Endothelial cell of umbilical vein (primary cell): ENCODE results near the gene APELA.

Experiments used
- EZH2 ChIP-seq: IDR thresholded peaks from 2 replicates; pipeline ENCODE4 v1.6.1; 2012; ENCODE audit warnings: borderline replicate concordance, low read depth, mild to moderate bottlenecking, moderate library complexity, low read length, inconsistent platforms; ENCODE audit not compliant: severe bottlenecking
- FOS ChIP-seq: IDR thresholded peaks from 2 replicates; pipeline ENCODE4 v1.6.1; 2011; ENCODE audit warnings: mild to moderate bottlenecking, low read length, moderate library complexity, borderline replicate concordance; ENCODE audit not compliant: insufficient read depth
- GATA2 ChIP-seq: IDR thresholded peaks from 2 replicates; pipeline ENCODE4 v1.7.0; 2011; ENCODE audit warnings: low read depth, mild to moderate bottlenecking, moderate library complexity, mixed read lengths, low read length; ENCODE audit not compliant: insufficient read length, insufficient read depth
- JUN ChIP-seq: IDR thresholded peaks from 2 replicates; pipeline ENCODE4 v1.6.1; 2011; ENCODE audit warnings: borderline replicate concordance, low read depth; ENCODE audit not compliant: insufficient read length, insufficient read depth
- MAX ChIP-seq: IDR thresholded peaks from 2 replicates; pipeline ENCODE4 v1.6.1; 2011; ENCODE audit not compliant: insufficient read depth, insufficient read length
- MYC ChIP-seq: IDR thresholded peaks from one replicate; pipeline ENCODE4 v1.6.1; 2011; ENCODE audit warnings: mild to moderate bottlenecking, low read depth, low read length
- POLR2A ChIP-seq: IDR thresholded peaks from 2 replicates; pipeline ENCODE4 v1.6.1; 2012; ENCODE audit warnings: low read depth, mild to moderate bottlenecking, control low read depth, low read length
- POLR2AphosphoS5 ChIP-seq: IDR thresholded peaks from 2 replicates; pipeline ENCODE4 v1.6.1; 2012; ENCODE audit warnings: low read depth, mild to moderate bottlenecking, control low read depth, low read length, moderate library complexity; ENCODE audit not compliant: insufficient read depth
- TF ChIP-seq, protein P1 (sequence below), 2 donors: IDR thresholded peaks; 1 replicate in 1 of 2; 2 replicates in 1 of 2; pipeline ENCODE4 v1.5.1; 2011; ENCODE audit warnings: low read length in 2 of 2, mild to moderate bottlenecking in 2 of 2, moderate library complexity in 2 of 2, control low read depth in 1 of 2, inconsistent platforms in 1 of 2, low read depth in 1 of 2; ENCODE audit not compliant: insufficient read depth in 1 of 2; ENCODE audit errors: extremely low read depth in 1 of 2

GRCh38 chr4:164892018-164892417 lies 15.0 kb downstream of the APELA start:
- TF ChIP-seq EZH2 = no peak
- TF ChIP-seq, protein P1, sequence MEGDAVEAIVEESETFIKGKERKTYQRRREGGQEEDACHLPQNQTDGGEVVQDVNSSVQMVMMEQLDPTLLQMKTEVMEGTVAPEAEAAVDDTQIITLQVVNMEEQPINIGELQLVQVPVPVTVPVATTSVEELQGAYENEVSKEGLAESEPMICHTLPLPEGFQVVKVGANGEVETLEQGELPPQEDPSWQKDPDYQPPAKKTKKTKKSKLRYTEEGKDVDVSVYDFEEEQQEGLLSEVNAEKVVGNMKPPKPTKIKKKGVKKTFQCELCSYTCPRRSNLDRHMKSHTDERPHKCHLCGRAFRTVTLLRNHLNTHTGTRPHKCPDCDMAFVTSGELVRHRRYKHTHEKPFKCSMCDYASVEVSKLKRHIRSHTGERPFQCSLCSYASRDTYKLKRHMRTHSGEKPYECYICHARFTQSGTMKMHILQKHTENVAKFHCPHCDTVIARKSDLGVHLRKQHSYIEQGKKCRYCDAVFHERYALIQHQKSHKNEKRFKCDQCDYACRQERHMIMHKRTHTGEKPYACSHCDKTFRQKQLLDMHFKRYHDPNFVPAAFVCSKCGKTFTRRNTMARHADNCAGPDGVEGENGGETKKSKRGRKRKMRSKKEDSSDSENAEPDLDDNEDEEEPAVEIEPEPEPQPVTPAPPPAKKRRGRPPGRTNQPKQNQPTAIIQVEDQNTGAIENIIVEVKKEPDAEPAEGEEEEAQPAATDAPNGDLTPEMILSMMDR (IDR thresholded peaks at IDR 0.05; ENCODE audit: extremely low read depth in 1 of 2, insufficient read depth in 1 of 2, low read depth in 1 of 2, low read length in 2 of 2) = no peak
- no peak for TF ChIP-seq POLR2A
- TF ChIP-seq POLR2AphosphoS5 = no peak
- TF ChIP-seq GATA2 = no peak
- TF ChIP-seq MYC = no peak
- no peak for TF ChIP-seq MAX
- TF ChIP-seq FOS = no peak
- TF ChIP-seq JUN = no peak
